HCT116 (cell line): ENCODE results near the gene PRPF6. TPM values are rescaled to one million over a fixed set of nuclear protein-coding genes. Genes with fewer than 3 reads are reported as not detected.

ENCODE experiments used
- ATAC-seq: fragments of 200-7000 bp; cut with Tn5 transposase; 2 replicates; pipeline ENCODE4 v1.9.1; 2020; ENCODE audit warnings: mild to moderate bottlenecking, moderate library complexity
- BruUV-seq: library from RNA; stranded (reverse); fragments of 400-500 nt; replicated peaks from 2 replicates; lab custom pipeline; 2021; lab: Mats Ljungman, UMichigan
- CTCF ChIA-PET: fragments of 300-600 bp; sonication (Branson Sonifier 250); formaldehyde crosslinking; loops from one replicate; lab custom pipeline; 2021; ENCODE audit warnings: antibody characterized with exemption; lab: Charles Lee
- POLR2A ChIA-PET: fragments of 300-600, 350-600 bp; sonication (Branson Sonifier 250); formaldehyde crosslinking; loops from one replicate; lab custom pipeline; 2021; ENCODE audit warnings: antibody characterized with exemption; lab: Charles Lee
- RAD21 ChIA-PET, 2 experiments: fragments of 300-600 bp; sonication (Branson Sonifier 250); formaldehyde crosslinking; loops; one replicate each; lab custom pipeline; 2023; ENCODE audit warnings: low total read pairs in 2 of 2; ENCODE audit not compliant: uncharacterized antibody in 2 of 2, unreplicated experiment in 2 of 2, low non-redundant PET in 1 of 2; lab: Charles Lee
- DNase-seq: peaks from one replicate; pipeline ENCODE4 v3.0.0-alpha.2; 2010; ENCODE audit warnings: low read depth, low spot score
- H2AFZ ChIP-seq: fragments of 200-600 bp; shearing (Covaris generic), sonication (generic); 2 replicates; pipeline ENCODE4 v1.6.1; 2017; ENCODE audit warnings: low read depth, mixed run types, mixed read lengths, antibody characterized with exemption, low read length; ENCODE audit not compliant: poor library complexity, severe bottlenecking
- H3K27ac ChIP-seq: 2 replicates; pipeline ENCODE4 v1.5.1; 2012; ENCODE audit warnings: low read depth, low read length
- H3K27me3 ChIP-seq: fragments of 200-600 bp; sonication (generic); 2 replicates; pipeline ENCODE4 v1.6.1; 2016; ENCODE audit warnings: mixed run types, low read length, mixed read lengths; ENCODE audit not compliant: insufficient read depth
- H3K36me3 ChIP-seq, 2 experiments: fragments of 200-500 bp in 1 of 2; fragments of 200-600 bp in 1 of 2; sonication (Bioruptor generic) in 1 of 2; sonication (generic) in 1 of 2; 2 replicates each; pipeline versions ENCODE4 v1.5.1 to v1.6.1; 2014 to 2016; ENCODE audit warnings: low read length in 2 of 2, inconsistent platforms in 1 of 2, mixed read lengths in 1 of 2, mixed run types in 1 of 2; ENCODE audit not compliant: insufficient read depth in 2 of 2, control insufficient read depth in 1 of 2
- H3K4me1 ChIP-seq, 2 experiments: fragments of 200-600 bp in 1 of 2; sonication (generic) in 1 of 2; 2 replicates each; pipeline versions ENCODE4 v1.5.1 to v1.6.1; 2012 to 2017; ENCODE audit warnings: low read length in 2 of 2, inconsistent platforms in 1 of 2, mild to moderate bottlenecking in 1 of 2, mixed read lengths in 1 of 2, mixed run types in 1 of 2, moderate library complexity in 1 of 2; ENCODE audit not compliant: insufficient read depth in 2 of 2, control insufficient read depth in 1 of 2
- H3K4me2 ChIP-seq: fragments of 200-600 bp; sonication (generic); 2 replicates; pipeline ENCODE4 v1.6.1; 2017; ENCODE audit warnings: mixed run types, low read length, mixed read lengths
- H3K4me3 ChIP-seq, 2 experiments: fragments of 200-600 bp in 1 of 2; sonication (generic) in 1 of 2; replicated peaks in 1 of 2; 2 replicates each; pipeline ENCODE4 v1.5.1; 2011 to 2016; ENCODE audit warnings: low read length in 2 of 2, control low read depth in 1 of 2, low read depth in 1 of 2, mild to moderate bottlenecking in 1 of 2, mixed read lengths in 1 of 2, mixed run types in 1 of 2
- H3K79me2 ChIP-seq: fragments of 200-600 bp; sonication (generic); 2 replicates; pipeline ENCODE4 v1.6.1; 2017; ENCODE audit warnings: mild to moderate bottlenecking, mixed run types, low read length, moderate library complexity, mixed read lengths; ENCODE audit not compliant: insufficient read depth
- H3K9ac ChIP-seq: fragments of 200-600 bp; sonication (generic); 2 replicates; pipeline ENCODE4 v1.6.1; 2016; ENCODE audit warnings: low read length, mixed read lengths
- H3K9me2 ChIP-seq: fragments of 200-600 bp; sonication (generic), shearing (Covaris generic); 2 replicates; pipeline ENCODE4 v1.6.1; 2017; ENCODE audit warnings: mixed run types, mild to moderate bottlenecking, moderate library complexity; ENCODE audit not compliant: insufficient read depth
- H3K9me3 ChIP-seq, 2 experiments: fragments of 200-500 bp in 1 of 2; fragments of 200-600 bp in 1 of 2; sonication (Bioruptor generic) in 1 of 2; sonication (generic) in 1 of 2; 2 replicates each; pipeline ENCODE4 v1.6.1; 2014 to 2017; ENCODE audit warnings: low read length in 2 of 2, mixed read lengths in 2 of 2, inconsistent platforms in 1 of 2, low read depth in 1 of 2, mild to moderate bottlenecking in 1 of 2, mixed run types in 1 of 2, moderate library complexity in 1 of 2; ENCODE audit not compliant: control insufficient read depth in 1 of 2, insufficient read depth in 1 of 2
- H4K20me1 ChIP-seq: fragments of 200-600 bp; sonication (generic), shearing (Covaris generic); 2 replicates; pipeline ENCODE4 v1.6.1; 2017; ENCODE audit warnings: mixed run types, mild to moderate bottlenecking, moderate library complexity; ENCODE audit not compliant: insufficient read depth
- CBX3 ChIP-seq: IDR thresholded peaks from 2 replicates; pipeline ENCODE4 v1.6.1; 2012; ENCODE audit warnings: low read depth
- CEBPB ChIP-seq: IDR thresholded peaks from 2 replicates; pipeline ENCODE4 v1.6.1; 2012; ENCODE audit warnings: low read depth
- EGR1 ChIP-seq: IDR thresholded peaks from 2 replicates; pipeline ENCODE4 v1.6.1; 2012; ENCODE audit warnings: low read depth
- FOSL1 ChIP-seq: IDR thresholded peaks from 2 replicates; pipeline ENCODE4 v1.6.1; 2012; ENCODE audit warnings: low read depth
- JUND ChIP-seq: IDR thresholded peaks from 2 replicates; pipeline ENCODE4 v1.6.1; 2012
- POLR2A ChIP-seq: IDR thresholded peaks from 2 replicates; pipeline ENCODE4 v1.7.0; 2011; ENCODE audit warnings: borderline replicate concordance; ENCODE audit not compliant: insufficient read depth, insufficient read length; ENCODE audit errors: extremely low read depth
- POLR2AphosphoS5 ChIP-seq: IDR thresholded peaks from 2 replicates; pipeline ENCODE4 v1.6.1; 2011; ENCODE audit warnings: mild to moderate bottlenecking, low read depth, low read length, moderate library complexity
- SIN3A ChIP-seq: IDR thresholded peaks from 2 replicates; pipeline ENCODE4 v1.6.1; 2012; ENCODE audit warnings: low read depth
- SRF ChIP-seq: IDR thresholded peaks from 2 replicates; pipeline ENCODE4 v1.6.1; 2012; ENCODE audit warnings: low read depth
- TCF7L2 ChIP-seq: IDR thresholded peaks from 2 replicates; pipeline ENCODE4 v1.7.0; 2011; ENCODE audit warnings: borderline replicate concordance, inconsistent platforms; ENCODE audit not compliant: insufficient read depth, insufficient read length; ENCODE audit errors: extremely low read depth
- YY1 ChIP-seq: IDR thresholded peaks from 2 replicates; pipeline ENCODE4 v1.6.1; 2011; ENCODE audit warnings: low read length, low read depth, moderate library complexity, mild to moderate bottlenecking; ENCODE audit not compliant: insufficient replicate concordance; ENCODE audit errors: extremely low read depth
- intact Hi-C: fragments of 100-400 bp; cut with micrococcal nuclease; formaldehyde crosslinking; loops from 2 replicates; pipeline ENCODE4 v1.10.0; 2022
- total RNA-seq: library from RNA; stranded (reverse); gene quantifications from one replicate; pipeline ENCODE4 v1.2.1, GENCODE V29; 2021; ENCODE audit not compliant: unreplicated experiment
- TF ChIP-seq, protein P1 (sequence below): IDR thresholded peaks from 2 replicates; pipeline ENCODE4 v1.6.1; 2012
- TF ChIP-seq, protein P2 (sequence below): IDR thresholded peaks from 2 replicates; pipeline ENCODE4 v1.6.1; 2011; ENCODE audit warnings: mild to moderate bottlenecking, low read length, moderate library complexity; ENCODE audit not compliant: insufficient replicate concordance; ENCODE audit errors: extremely low read depth
- TF ChIP-seq, protein P3 (sequence below): IDR thresholded peaks from 2 replicates; pipeline ENCODE4 v1.6.1; 2012
- TF ChIP-seq, protein P4 (sequence below): IDR thresholded peaks from 2 replicates; pipeline ENCODE4 v1.6.1; 2012; ENCODE audit warnings: low read depth

The PRPF6 gene
- total RNA-seq, 1 experiment from 2014 or later = 74.9 TPM

DNA sequence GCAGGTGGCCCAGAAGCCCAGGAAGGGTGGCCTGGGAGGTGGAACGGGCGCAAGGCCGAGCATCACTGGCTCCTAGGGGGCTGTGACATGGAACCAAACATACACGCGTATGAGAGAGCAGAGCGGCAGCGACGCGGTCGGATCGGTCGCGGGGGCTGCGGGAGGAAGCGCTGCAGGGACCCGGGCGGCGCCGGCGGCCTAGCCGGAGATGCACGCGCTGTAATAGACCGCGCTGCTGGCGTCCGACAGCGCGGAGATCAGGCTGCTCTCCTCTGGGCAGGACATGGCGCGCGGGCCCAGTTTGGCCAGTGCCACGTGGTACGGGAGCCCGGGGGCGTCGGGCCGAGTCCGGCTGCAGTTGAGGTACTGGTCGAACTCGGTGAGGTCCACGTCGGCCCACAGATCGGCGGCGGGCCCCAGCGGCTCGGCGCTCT, 67.1 kb downstream of the PRPF6 start:
- no peak overlapping the region for H3K27ac ChIP-seq
- ChIA-PET CTCF (interaction anchor here (1.1 kb wide), 1 partner anchor 9 kb away, joined by 3 read pairs; no protein-coding TSS in a partner anchor), POLR2A (no interaction called here), RAD21 (no interaction called here)
- H2AFZ ChIP-seq = no peak overlapping the region
- peaks cover 27 to 34% of the 10 kb centered on the region in 2 experiments for H3K4me1 ChIP-seq
- no peaks in the 10 kb centered on the region for H3K9me2 ChIP-seq
- no peaks in the 10 kb centered on the region for H3K9me3 ChIP-seq
- TF ChIP-seq EGR1 (no peak), YY1 (no peak)
- TF ChIP-seq, protein P1, sequence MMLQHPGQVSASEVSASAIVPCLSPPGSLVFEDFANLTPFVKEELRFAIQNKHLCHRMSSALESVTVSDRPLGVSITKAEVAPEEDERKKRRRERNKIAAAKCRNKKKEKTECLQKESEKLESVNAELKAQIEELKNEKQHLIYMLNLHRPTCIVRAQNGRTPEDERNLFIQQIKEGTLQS = no peak
- TF ChIP-seq, protein P2, sequence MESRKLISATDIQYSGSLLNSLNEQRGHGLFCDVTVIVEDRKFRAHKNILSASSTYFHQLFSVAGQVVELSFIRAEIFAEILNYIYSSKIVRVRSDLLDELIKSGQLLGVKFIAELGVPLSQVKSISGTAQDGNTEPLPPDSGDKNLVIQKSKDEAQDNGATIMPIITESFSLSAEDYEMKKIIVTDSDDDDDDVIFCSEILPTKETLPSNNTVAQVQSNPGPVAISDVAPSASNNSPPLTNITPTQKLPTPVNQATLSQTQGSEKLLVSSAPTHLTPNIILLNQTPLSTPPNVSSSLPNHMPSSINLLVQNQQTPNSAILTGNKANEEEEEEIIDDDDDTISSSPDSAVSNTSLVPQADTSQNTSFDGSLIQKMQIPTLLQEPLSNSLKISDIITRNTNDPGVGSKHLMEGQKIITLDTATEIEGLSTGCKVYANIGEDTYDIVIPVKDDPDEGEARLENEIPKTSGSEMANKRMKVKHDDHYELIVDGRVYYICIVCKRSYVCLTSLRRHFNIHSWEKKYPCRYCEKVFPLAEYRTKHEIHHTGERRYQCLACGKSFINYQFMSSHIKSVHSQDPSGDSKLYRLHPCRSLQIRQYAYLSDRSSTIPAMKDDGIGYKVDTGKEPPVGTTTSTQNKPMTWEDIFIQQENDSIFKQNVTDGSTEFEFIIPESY = no peak
- intact Hi-C loops = no loop called here
- no peaks in the 10 kb centered on the region for H3K79me2 ChIP-seq
- ATAC-seq (no peak), DNase-seq (no peak)
- H4K20me1 ChIP-seq = no peaks in the 10 kb centered on the region
- no TSS peak for BruUV-seq
- H3K9ac ChIP-seq = no peak overlapping the region
- no peaks in the 10 kb centered on the region for H3K36me3 ChIP-seq
- no peak overlapping the region for H3K4me3 ChIP-seq
- no peaks in the 10 kb centered on the region for H3K27me3 ChIP-seq
- no peak overlapping the region for H3K4me2 ChIP-seq

DNA sequence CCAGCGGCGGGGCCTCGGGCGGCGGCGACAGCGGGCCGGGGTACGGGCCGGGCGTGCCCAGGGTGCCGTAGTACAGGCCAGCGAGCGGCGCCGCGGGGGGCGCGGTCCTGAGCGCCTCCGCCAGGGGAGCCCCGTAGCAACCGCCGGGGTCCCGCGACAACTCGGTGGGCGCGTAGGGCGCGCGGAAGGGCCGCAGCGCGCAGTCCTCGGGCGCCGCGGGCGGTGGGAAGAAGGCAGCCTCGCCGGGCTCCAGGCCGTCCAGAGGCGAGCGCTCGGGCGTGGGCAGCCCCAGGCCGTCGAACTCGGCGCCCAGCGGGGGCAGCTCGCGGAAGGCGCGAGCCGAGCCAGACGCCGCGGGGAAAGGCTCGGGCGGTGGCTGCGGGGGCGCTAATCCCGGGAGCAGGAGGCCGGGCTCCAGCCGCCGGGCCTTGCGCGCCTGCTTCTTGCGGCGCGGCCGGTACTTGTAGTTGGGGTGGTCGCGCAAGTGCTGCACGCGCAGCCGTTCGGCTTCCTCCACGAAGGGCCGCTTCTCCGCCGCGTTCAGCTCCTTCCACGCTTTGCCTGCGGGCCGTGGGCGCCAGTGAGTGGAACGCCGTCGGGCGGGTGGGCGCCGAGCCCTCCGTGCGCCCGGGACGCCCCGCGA, 67.6 kb downstream of the PRPF6 start:
- H3K27ac ChIP-seq = no peak overlapping the region
- ChIA-PET POLR2A (no interaction called here), RAD21 (no interaction called here), CTCF (no interaction called here)
- H3K4me3 ChIP-seq = no peak overlapping the region
- H4K20me1 ChIP-seq = no peaks in the 10 kb centered on the region
- intact Hi-C loops = no loop called here
- H3K9me3 ChIP-seq = no peaks in the 10 kb centered on the region
- no peaks in the 10 kb centered on the region for H3K79me2 ChIP-seq
- DNase-seq (no peak), ATAC-seq (no peak)
- no peak overlapping the region for H3K4me2 ChIP-seq
- H3K4me1 ChIP-seq = peaks cover 27 to 34% of the 10 kb centered on the region in 2 experiments
- H2AFZ ChIP-seq = no peak overlapping the region
- H3K9ac ChIP-seq = no peak overlapping the region
- H3K27me3 ChIP-seq = no peaks in the 10 kb centered on the region
- H3K9me2 ChIP-seq = no peaks in the 10 kb centered on the region
- BruUV-seq = no TSS peak
- no peaks in the 10 kb centered on the region for H3K36me3 ChIP-seq
- no peak for TF ChIP-seq JUND
- no peak for TF ChIP-seq TCF7L2
- TF ChIP-seq, protein P1 = no peak
- no peak for TF ChIP-seq FOSL1
- TF ChIP-seq CBX3 = no peak
- TF ChIP-seq, protein P3, sequence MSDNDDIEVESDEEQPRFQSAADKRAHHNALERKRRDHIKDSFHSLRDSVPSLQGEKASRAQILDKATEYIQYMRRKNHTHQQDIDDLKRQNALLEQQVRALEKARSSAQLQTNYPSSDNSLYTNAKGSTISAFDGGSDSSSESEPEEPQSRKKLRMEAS = no peak
- TF ChIP-seq, protein P4, sequence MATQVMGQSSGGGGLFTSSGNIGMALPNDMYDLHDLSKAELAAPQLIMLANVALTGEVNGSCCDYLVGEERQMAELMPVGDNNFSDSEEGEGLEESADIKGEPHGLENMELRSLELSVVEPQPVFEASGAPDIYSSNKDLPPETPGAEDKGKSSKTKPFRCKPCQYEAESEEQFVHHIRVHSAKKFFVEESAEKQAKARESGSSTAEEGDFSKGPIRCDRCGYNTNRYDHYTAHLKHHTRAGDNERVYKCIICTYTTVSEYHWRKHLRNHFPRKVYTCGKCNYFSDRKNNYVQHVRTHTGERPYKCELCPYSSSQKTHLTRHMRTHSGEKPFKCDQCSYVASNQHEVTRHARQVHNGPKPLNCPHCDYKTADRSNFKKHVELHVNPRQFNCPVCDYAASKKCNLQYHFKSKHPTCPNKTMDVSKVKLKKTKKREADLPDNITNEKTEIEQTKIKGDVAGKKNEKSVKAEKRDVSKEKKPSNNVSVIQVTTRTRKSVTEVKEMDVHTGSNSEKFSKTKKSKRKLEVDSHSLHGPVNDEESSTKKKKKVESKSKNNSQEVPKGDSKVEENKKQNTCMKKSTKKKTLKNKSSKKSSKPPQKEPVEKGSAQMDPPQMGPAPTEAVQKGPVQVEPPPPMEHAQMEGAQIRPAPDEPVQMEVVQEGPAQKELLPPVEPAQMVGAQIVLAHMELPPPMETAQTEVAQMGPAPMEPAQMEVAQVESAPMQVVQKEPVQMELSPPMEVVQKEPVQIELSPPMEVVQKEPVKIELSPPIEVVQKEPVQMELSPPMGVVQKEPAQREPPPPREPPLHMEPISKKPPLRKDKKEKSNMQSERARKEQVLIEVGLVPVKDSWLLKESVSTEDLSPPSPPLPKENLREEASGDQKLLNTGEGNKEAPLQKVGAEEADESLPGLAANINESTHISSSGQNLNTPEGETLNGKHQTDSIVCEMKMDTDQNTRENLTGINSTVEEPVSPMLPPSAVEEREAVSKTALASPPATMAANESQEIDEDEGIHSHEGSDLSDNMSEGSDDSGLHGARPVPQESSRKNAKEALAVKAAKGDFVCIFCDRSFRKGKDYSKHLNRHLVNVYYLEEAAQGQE = no peak
- no peak for TF ChIP-seq POLR2A
- no peak for TF ChIP-seq SIN3A
- TF ChIP-seq SRF = no peak
- no peak for TF ChIP-seq POLR2AphosphoS5
- TF ChIP-seq CEBPB = no peak
